Measurements from ENCODE around the gene SOWAHB.
"Not testable (repeated sequence)": the region's sequence is repeated elsewhere in the genome, so short reads cannot be mapped to it uniquely, and the experiment has no call there.

The SOWAHB gene

GRCh38 chr4:76895619-76896018 lies 2.3 kb downstream of the SOWAHB start:
- DNase-seq: no peak

DNA sequence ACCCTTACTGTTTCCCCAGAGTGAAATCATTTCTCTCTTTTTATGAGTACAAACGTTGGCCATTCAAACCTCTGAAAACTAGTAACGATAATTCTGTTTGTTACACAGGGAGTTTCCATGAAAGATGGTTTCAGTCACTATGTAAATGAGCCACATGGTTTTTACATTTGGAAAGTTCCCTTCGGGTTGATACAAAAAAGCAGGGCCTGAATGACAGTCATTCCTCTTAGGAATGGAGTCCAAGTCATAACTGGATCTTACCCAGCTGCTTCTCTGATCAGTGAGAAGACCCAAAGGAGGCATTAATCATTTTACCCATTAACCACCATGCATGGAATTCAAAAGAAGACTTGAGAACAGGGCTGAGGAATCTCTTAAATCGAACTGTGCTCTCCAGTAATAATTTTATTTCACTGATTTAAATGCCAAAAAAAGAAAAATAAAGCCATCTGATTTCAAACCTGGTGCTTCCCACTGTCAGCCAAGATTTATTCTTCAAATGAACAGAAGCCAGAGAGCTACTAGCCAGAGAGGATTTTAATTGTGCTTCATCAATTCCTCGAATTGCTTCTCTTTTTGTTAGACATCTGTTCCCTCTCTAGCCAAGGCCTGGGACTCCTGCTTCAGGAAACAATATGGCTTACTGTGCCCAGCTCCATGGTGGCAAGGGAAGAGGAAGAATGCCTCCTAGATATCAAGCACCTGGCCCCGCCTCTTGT lies 3.2 kb downstream of the SOWAHB start:
- DNase-seq: no peak

- DNase-seq: no peak
Observed at GRCh38 chr4:76892601-76893000, 5.3 kb downstream of the SOWAHB start.

DNA sequence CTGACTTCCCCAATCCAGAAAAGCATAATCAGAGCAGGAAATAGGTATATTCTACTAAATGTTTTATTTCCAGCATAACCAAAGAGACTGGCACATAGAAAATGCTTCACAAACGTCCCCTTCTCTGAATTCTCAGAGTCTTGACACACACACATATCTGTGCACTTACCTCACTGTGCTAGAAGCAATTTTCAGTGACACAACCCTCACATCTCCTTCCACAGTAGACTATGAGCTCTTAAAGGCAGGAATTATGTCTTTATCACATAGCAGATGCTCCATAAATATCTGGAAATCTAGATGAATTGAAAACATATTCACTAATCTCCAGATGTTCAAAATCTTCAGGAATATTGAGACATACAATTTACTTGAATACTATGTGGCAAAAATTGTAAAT lies 5.9 kb downstream of the SOWAHB start:
- no peak for DNase-seq

GRCh38 chr4:76886848-76887441 lies 11.0 kb downstream of the SOWAHB start:
- DNase-seq: no peak

DNA sequence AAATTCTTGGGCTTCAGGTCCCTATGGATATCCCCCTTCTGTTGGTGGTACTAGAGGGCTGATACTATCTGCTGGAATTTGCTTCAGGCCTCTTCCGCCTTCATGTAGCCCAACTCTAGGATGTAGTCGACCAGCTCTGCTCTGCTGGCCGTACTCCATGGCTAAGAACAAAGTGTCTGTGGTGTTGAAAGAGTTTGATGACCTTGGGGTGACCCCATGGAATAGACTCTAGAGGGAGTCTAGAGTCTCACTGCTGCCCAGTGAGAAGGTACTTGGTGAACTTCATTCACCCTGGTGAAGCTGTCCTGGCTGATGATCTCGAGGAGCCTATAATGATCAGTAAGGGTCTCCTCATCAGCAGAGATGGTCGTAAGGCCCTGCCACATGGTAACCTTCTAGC lies 11.7 kb downstream of the SOWAHB start:
- no peak for DNase-seq

GRCh38 chr4:76883147-76883546 lies 14.8 kb downstream of the SOWAHB start:
- no peak for DNase-seq

DNA sequence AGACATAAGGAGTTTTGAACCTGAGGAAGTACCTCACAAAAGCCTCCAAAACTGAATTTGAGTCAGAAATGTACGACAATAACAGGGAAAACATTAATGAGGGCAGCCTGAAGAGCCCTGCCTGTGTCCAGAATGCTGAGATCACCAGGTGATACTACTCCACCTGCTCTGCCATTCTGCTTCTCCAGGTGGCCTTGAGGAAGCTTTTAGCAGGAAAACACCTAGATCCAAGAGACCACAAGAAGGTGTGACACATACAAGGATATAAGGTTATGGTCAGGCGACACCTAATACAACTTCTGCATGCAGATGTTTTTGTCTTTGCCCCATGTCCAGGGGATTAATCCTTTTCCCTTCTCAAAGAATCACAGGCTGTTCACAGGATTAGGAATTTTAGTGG lies 15.3 kb downstream of the SOWAHB start:
- DNase-seq: no peak

DNA sequence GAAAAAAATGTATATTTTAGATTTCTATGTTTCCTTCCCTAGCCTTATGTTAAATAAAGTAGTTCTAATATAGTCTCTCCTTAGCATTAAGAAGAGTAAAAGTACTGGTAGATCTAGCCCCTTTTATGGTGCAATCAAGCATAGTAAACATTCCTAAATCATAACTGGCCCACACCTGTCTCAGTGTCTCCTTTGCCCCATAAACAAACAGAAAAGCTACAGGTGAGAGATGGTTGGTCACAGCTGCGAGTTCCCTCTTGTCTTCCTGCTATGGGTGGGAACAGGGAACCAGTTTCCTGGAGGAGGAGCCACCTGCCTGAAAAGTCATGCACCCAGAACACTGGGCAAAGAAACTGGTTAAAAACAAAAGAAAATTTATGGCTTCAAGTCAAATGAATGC lies 16.6 kb downstream of the SOWAHB start:
- DNase-seq: peak; percentile 45

- DNase-seq: no peak
Observed at GRCh38 chr4:76879731-76880364, 18.1 kb downstream of the SOWAHB start.

- not testable (repeated sequence) for DNase-seq
Observed at GRCh38 chr4:76878641-76879165, 19.2 kb downstream of the SOWAHB start.

DNA sequence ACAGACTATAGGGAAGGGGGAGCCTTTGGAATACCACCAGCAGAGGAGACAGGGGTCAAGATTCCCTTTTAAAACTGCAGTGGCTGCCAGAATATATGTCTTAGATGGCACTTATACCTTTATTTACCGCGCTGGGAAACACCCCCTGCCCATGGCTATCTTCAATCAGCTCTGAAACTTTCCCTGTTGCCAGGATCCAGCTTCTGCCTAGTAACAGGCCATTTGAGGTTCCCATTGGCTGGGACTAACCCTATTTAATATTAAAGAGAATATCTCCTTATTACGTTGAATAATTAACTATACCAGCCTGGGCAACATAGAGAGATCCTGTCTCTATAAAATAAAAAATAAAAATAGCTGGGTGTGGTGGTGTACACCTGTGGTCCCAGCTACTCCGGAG lies 23.8 kb downstream of the SOWAHB start:
- no peak for DNase-seq

DNA sequence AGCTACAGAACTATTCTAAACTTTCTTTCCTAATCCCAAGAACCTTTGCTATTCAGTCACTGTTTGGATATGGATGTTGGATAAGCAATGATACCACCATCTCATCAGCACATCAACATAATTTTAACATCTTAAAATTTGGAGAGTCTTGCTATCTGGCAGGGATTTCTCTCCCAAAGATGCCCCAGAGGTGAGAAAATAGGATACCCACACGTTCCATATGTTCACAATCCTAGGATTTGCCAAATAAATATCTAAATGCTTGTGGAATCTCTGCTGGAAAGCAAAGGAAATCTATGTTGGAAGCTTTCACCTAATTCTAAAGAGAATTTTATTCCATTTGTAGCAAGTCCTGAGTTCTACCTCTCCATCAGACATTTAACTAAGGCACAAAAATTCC lies 24.4 kb downstream of the SOWAHB start:
- no peak for DNase-seq

DNA sequence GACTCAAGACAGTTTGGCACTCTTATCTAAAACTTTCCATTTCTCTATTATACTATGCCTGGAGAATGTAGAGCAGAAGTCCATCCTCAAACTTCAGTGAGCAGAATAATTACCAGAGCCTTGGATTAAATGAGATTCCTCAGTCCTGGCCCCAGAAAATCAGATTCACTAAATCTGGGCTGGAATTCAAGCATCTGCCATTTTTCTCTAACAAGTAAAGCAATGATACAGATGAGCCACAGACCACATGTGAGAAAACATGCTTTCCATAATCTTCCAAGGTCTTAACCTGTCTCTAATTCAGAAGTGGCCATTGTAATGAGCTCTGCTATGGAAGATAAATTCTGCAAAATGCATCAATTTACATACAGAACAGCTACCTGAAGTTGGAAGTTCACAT lies 25.4 kb downstream of the SOWAHB start:
- no peak for DNase-seq

GRCh38 chr4:76868780-76869179 lies 29.2 kb downstream of the SOWAHB start:
- DNase-seq: not testable (repeated sequence)

GRCh38 chr4:76867880-76868655 lies 29.9 kb downstream of the SOWAHB start:
- DNase-seq: no peak

DNA sequence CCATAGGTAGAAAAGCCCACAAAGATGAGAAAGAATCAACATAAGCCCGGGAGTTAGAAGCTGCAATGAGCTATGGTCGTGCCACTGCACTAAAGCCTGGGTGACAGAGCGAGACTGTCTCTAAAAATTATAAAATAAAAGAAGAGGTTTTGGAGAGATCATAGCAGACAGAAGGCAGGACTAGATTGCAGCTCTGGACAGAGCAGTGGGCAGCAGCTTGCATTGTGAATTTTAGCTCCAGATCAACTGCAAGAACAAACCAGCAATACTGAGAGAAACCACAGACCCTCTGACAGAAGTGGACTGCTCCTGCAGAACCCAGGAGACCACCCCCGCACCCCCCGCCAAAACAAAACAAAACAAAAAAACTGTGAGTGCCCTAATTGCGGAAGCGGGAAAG lies 30.6 kb downstream of the SOWAHB start:
- DNase-seq: no peak

GRCh38 chr4:76866641-76867040 lies 31.3 kb downstream of the SOWAHB start:
- no peak for DNase-seq

DNA sequence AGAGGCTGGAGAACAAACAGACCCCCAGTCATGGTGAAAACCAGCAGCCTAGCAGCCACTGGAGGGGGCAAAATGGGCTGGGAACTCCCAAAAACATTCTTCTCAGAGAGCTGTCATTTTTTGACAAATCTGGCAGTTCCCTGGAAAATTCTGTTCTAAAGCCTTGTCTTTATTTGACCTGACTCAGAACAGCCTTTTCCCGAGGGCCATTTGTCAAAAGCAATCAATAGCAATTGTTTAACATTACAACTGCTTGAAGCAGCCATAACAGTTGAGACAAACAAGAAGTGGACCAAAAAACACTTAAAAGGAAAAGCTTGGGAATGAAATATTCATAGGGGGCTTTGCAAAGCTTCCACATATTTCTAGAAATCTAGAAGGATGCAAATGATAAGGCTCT lies 39.6 kb downstream of the SOWAHB start:
- no peak for DNase-seq

DNA sequence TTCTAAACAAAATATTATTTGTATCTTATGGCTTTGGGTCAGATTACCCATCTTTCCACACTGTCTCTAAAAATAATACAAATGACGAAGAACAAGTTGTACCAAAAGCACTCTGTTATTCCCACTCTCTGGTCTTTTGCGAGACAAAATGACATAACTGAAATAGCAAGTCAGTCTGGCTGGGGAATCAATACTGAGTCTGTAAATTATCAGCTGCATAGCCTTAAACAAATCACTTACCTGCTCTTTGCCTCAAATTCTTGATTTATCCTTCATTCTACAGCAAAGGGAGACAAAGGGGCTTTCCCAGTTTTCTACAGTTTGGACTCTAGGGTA lies 40.9 kb downstream of the SOWAHB start:
- no peak for DNase-seq

GRCh38 chr4:76856243-76857073 lies 41.5 kb downstream of the SOWAHB start:
- no peak for DNase-seq

DNA sequence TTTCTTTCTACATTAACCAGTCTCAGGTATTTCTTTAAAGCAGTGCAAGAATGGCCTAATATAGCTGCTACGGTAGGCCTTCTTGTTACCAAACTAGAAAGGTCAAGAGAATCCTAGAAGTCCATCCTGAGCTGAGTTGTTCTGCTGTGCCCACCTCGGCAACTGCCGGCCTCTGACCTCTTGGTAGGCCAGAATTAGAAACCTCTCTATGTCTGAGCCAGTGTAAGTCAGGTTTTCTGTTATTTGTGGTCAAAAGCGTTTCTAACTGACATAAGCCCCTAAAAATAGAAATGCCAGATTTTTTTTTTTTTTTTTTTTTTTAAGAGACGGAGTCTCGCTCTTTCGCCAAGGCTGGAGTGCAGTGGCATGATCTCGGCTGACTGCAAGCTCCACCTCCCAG lies 43.1 kb downstream of the SOWAHB start:
- DNase-seq: no peak

GRCh38 chr4:76851375-76851774 lies 46.6 kb downstream of the SOWAHB start:
- no peak for DNase-seq
